ENCODE measurements around the gene FBLN1.
"Not testable (repeated sequence)": the region's sequence is repeated elsewhere in the genome, so short reads cannot be mapped to it uniquely, and the experiment has no call there.

FBLN1 gene

GRCh38 chr22:45477366-45478107, 25.1 kb upstream of the FBLN1 start:
- DNase-seq, result no peak

- no peak for DNase-seq
These were observed 24.4 kb upstream of the FBLN1 start for GRCh38 chr22:45478108-45478771.

GRCh38 chr22:45480717-45481116, 22.0 kb upstream of the FBLN1 start:
- DNase-seq, result no peak

GRCh38 chr22:45481661-45482060, 21.0 kb upstream of the FBLN1 start:
- DNase-seq, result no peak

GRCh38 chr22:45482169-45482568, 20.5 kb upstream of the FBLN1 start:
- DNase-seq, result no peak

GRCh38 chr22:45483319-45483718, 19.4 kb upstream of the FBLN1 start:
- no peak for DNase-seq

- no peak for DNase-seq
These were observed 18.7 kb upstream of the FBLN1 start for GRCh38 chr22:45483918-45484499.

GRCh38 chr22:45484742-45485141, 17.9 kb upstream of the FBLN1 start:
- no peak for DNase-seq

GRCh38 chr22:45485261-45485660, 17.4 kb upstream of the FBLN1 start:
- DNase-seq, result no peak

- DNase-seq, result no peak
These were observed 13.8 kb upstream of the FBLN1 start for GRCh38 chr22:45488764-45489370.

- no peak for DNase-seq
These were observed 11.8 kb upstream of the FBLN1 start for GRCh38 chr22:45490836-45491235.

GRCh38 chr22:45491841-45492240, 10.8 kb upstream of the FBLN1 start:
- DNase-seq, result no peak

GRCh38 chr22:45493286-45493771, 9.4 kb upstream of the FBLN1 start:
- no peak for DNase-seq

- not testable (repeated sequence) for DNase-seq
These were observed 8.4 kb upstream of the FBLN1 start for GRCh38 chr22:45494306-45494705.

GRCh38 chr22:45495616-45496015, 7.1 kb upstream of the FBLN1 start:
- DNase-seq, result not testable (repeated sequence)

- no peak for DNase-seq
These were observed 6.2 kb upstream of the FBLN1 start for GRCh38 chr22:45496451-45496941.

GRCh38 chr22:45497351-45498145, 5.1 kb upstream of the FBLN1 start:
- DNase-seq, result no peak

- DNase-seq, result no peak
These were observed 2.9 kb upstream of the FBLN1 start for GRCh38 chr22:45499746-45500145.

GRCh38 chr22:45503050-45503815, 550 bp downstream of the FBLN1 start:
- DNase-seq, result no peak

GRCh38 chr22:45503816-45504372, 1.2 kb downstream of the FBLN1 start:
- no peak for DNase-seq

Measured in NCI-H748 treated with DMSO at 0.1 percent for 48 hours (cell line).